ENCODE results near the gene CRACR2B.

The CRACR2B gene

DNA sequence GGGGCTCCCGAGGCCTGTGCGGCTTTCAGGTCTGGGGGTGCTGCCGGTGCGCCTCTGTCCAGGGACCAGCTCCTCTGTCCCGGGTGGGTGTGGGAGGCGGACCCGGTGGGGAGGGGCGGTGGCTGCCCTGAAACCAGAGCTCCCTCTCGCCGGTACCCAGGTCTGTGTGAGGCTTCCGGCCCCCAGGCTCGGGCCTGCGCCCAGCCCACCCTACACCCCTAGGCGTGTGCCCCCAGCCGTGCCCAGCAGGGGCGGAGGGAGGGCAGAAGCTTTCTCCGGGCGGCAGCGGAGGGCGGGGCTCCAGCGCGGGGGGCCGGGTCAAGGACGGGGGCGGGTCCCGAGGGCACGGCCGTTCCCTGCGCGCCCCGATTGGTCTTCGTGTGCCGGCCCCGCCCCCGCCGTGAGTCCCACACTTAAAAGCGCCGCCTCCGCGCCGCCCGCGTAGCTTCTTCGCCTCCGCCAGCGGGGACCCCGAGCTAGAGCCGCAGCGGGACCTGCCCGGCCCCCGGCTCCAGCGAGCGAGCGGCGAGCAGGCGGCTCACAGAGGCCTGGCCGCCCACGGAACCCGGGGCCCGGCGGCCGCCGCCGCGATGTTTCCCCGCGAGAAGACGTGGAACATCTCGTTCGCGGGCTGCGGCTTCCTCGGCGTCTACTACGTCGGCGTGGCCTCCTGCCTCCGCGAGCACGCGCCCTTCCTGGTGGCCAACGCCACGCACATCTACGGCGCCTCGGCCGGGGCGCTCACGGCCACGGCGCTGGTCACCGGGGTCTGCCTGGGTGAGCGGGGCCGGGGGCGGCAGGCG, 8.4 kb upstream of the CRACR2B start:
- Histone ChIP-seq H3K4me1 (no peaks in the 10 kb centered on the region), H3K4me3 (ENCODE audit: low read depth, low read length) (peak overlapping the region; percentile 53), H3K27me3 (no peaks in the 10 kb centered on the region), H3K36me3 (no peaks in the 10 kb centered on the region), H3K9me3 (no peaks in the 10 kb centered on the region)
- TF ChIP-seq CTCF (IDR thresholded peaks at IDR 0.05; ENCODE audit: low read depth, low read length): no peak
- DNase-seq: peak; percentile 87

DNA sequence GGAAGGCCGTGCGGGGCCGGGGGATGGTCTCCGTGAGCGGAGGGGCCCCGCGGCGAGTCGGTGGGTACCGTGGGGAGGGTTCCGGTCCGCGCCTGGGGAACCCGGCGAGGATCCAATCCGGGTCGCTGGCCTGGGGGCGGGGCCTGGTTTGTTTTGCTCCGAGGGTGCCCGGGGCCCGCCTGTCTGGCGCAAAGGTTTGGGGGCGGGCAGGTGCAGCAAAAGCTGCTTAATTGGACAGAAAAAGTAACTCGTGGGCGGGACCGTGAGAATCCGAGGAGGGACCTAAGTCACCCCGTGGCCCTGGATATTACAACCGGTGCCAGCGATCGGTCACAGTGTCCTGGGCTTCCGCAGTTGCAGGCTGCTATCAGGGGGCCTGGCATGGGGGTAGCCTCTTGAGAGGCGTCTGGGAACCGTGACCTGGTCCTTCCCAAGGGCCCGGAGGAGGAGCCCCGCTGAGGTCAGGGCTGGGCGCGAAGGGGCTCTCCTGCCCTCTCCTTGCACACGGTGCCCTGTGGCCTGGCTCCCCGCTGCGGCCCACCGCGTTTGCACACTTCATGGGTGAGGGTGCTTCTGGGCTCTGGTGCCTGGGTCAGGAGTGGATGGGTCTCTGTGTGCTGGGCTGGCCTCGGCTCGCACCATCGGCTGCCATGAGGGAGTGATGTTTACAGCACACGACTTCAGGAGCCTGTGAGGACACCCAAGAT, 7.6 kb upstream of the CRACR2B start:
- H3K4me1 ChIP-seq: no peaks in the 10 kb centered on the region
- no peaks in the 10 kb centered on the region for H3K36me3 ChIP-seq
- DNase-seq: peak; percentile 61
- TF ChIP-seq CTCF (IDR thresholded peaks at IDR 0.05; ENCODE audit: low read depth, low read length): no peak
- H3K9me3 ChIP-seq: no peaks in the 10 kb centered on the region
- peak overlapping the region; percentile 53 for H3K4me3 ChIP-seq (ENCODE audit: low read depth, low read length)
- no peaks in the 10 kb centered on the region for H3K27me3 ChIP-seq

DNA sequence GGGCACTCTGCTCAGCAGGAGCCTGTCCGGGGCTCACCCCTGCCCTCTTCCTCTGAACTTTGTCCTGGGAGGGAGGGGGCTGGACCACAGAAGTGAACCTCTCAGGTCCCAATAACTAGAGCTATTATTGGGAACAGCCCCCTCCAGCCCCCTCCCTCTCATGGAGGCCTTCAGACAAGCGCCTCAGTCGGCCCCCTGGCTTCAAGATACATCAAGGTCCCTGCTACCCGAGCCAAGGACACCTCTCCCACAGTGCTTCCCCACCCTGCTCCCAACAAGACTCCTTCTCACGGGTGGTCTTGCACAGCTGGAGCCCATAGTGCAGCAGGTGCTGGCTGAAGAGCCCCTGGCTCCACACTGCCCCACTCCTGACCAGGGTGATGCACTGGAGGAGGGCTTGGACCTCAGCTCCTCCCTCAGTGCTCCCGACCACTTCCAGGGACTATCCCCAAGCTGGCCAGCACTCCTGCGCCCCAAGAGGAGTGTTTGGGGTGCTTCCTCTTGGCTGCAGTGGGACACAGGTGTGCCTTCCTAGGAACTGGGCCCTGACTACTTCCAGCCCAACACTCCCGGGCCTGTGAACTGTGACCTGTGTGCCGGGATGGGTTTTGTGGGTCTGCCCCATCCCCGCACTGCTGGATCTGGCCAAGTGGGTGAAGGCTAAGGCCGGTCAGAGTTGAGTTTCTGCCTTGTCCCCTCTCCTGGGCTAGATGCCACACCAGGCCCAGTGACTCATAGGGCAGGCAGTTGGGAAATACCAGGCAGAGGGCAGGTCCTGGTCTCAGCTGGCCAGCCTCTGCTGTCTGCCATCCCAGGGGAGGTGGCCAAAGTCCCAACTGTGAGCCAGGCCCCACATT, 6.8 kb upstream of the CRACR2B start:
- Histone ChIP-seq H3K4me3 (ENCODE audit: low read depth, low read length) (no peak overlapping the region; the same call in 1 of the 2 replicates), H3K4me1 (no peaks in the 10 kb centered on the region), H3K36me3 (no peaks in the 10 kb centered on the region), H3K9me3 (no peaks in the 10 kb centered on the region), H3K27me3 (no peaks in the 10 kb centered on the region)
- no peak for TF ChIP-seq CTCF (IDR thresholded peaks at IDR 0.05; ENCODE audit: low read depth, low read length)
- DNase-seq: no peak

GRCh38 chr11:821512-822371, 6.0 kb upstream of the CRACR2B start:
- Histone ChIP-seq H3K4me1 (no peaks in the 10 kb centered on the region), H3K27me3 (peaks cover 5% of the 10 kb centered on the region), H3K4me3 (ENCODE audit: low read depth, low read length) (no peak overlapping the region), H3K36me3 (no peaks in the 10 kb centered on the region), H3K9me3 (no peaks in the 10 kb centered on the region)
- no peak for DNase-seq
- no peak for TF ChIP-seq CTCF (IDR thresholded peaks at IDR 0.05; ENCODE audit: low read depth, low read length)

DNA sequence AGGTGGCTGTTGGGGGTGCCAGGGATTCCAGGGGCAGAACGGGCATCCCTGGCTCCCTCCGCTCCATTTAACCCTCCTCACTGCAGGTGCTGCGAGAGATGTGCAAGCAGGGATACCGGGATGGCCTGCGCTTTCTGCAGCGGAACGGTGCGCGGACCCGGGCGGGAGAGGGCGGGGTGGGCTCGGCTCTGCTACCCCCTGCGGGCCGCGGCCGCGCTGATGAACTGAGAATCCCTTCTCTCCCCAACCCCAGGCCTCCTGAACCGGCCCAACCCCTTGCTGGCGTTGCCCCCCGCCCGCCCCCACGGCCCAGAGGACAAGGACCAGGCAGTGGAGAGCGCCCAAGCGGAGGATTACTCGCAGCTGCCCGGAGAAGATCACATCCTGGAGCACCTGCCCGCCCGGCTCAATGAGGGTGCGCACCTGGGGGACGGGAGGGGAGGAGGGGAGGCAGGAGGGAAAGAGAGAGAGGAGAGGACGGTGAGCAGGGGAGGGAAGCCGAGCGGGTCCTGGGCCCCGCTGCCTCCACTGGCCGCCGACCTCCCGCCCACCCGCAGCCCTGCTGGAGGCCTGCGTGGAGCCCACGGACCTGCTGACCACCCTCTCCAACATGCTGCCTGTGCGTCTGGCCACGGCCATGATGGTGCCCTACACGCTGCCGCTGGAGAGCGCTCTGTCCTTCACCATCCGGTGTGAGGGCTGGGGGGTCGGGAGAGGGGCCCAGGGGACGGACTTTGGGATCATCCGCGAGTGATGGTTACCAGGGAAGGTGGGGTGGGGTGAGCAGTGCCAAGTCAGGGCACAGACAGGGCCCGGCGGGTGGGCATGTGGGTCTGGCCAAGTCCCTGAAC, 4.1 kb upstream of the CRACR2B start:
- Histone ChIP-seq H3K36me3 (no peaks in the 10 kb centered on the region), H3K27me3 (peaks cover 15% of the 10 kb centered on the region), H3K4me3 (ENCODE audit: low read depth, low read length) (no peak overlapping the region), H3K9me3 (no peaks in the 10 kb centered on the region), H3K4me1 (no peaks in the 10 kb centered on the region)
- TF ChIP-seq CTCF (IDR thresholded peaks at IDR 0.05; ENCODE audit: low read depth, low read length): no peak
- DNase-seq: no peak

Measured in BE2C (cell line).